Measurements from ENCODE around the gene RP9. TPM values are rescaled to one million over a fixed set of nuclear protein-coding genes. Genes with fewer than 3 reads are reported as not detected.

Gene RP9
- total RNA-seq, 2 donors from 2014 or later: 15.0 to 18.0 TPM

- Histone ChIP-seq H3K9ac (ENCODE audit: extremely low read depth, low read length, poor library complexity, severe bottlenecking) (no peak overlapping the region), H3K4me3 (ENCODE audit: low read length) (no peak overlapping the region), H3K27ac (ENCODE audit: low read depth, low read length) (no peak overlapping the region), H3K36me3 (ENCODE audit: control insufficient read depth, insufficient read depth, low read length) (no peaks in the 10 kb centered on the region), H3K4me1 (ENCODE audit: control insufficient read depth, insufficient read depth, low read length) (peaks cover 6% of the 10 kb centered on the region), H3K27me3 (ENCODE audit: control insufficient read depth, insufficient read depth, low read length, poor library complexity, severe bottlenecking) (no peaks in the 10 kb centered on the region), H3K9me3 (ENCODE audit: control insufficient read depth, low read length) (no peaks in the 10 kb centered on the region)
- Mint-ChIP-seq H3K4me3 (no peak overlapping the region), H3K9me3 (no peaks in the 10 kb centered on the region), H3K27ac (no peak overlapping the region), H3K4me1 (peaks cover 19% of the 10 kb centered on the region), H3K36me3 (ENCODE audit: low read depth) (no peaks in the 10 kb centered on the region), H3K27me3 (ENCODE audit: insufficient read depth) (peaks cover 3% of the 10 kb centered on the region)
- WGBS, 2 experiments (ENCODE audit: insufficient coverage in 1 of 2, insufficient read length in 1 of 2): 87 to 89% methylated on average over 5 to 9 of the region's 9 CpGs
- no peak for TF ChIP-seq CTCF (conservative IDR thresholded peaks at IDR 0.05)
- DNase-seq: no peak
Measured at GRCh38 chr7:33079763-33080690, 29.2 kb downstream of the RP9 start.

GRCh38 chr7:33079096-33079495, 30.1 kb downstream of the RP9 start:
- no peak for TF ChIP-seq CTCF (conservative IDR thresholded peaks at IDR 0.05)
- no peaks in the 10 kb centered on the region for H3K36me3 Mint-ChIP-seq (ENCODE audit: low read depth)
- Histone ChIP-seq H3K4me3 (ENCODE audit: low read length) (no peak overlapping the region), H3K36me3 (ENCODE audit: control insufficient read depth, insufficient read depth, low read length) (no peaks in the 10 kb centered on the region), H3K4me1 (ENCODE audit: control insufficient read depth, insufficient read depth, low read length) (peaks cover 6% of the 10 kb centered on the region), H3K27me3 (ENCODE audit: control insufficient read depth, insufficient read depth, low read length, poor library complexity, severe bottlenecking) (no peaks in the 10 kb centered on the region), H3K27ac (ENCODE audit: low read depth, low read length) (no peak overlapping the region), H3K9ac (ENCODE audit: extremely low read depth, low read length, poor library complexity, severe bottlenecking) (no peak overlapping the region), H3K9me3 (ENCODE audit: control insufficient read depth, low read length) (no peaks in the 10 kb centered on the region)
- H3K4me3 Mint-ChIP-seq: no peak overlapping the region
- H3K27me3 Mint-ChIP-seq (ENCODE audit: insufficient read depth): peaks cover 3% of the 10 kb centered on the region
- WGBS, 2 experiments (ENCODE audit: insufficient coverage in 1 of 2, insufficient read length in 1 of 2): 98 to 100% methylated on average over 2 of the region's 2 CpGs
- no peak for DNase-seq
- no peaks in the 10 kb centered on the region for H3K9me3 Mint-ChIP-seq
- peaks cover 19% of the 10 kb centered on the region for H3K4me1 Mint-ChIP-seq
- H3K27ac Mint-ChIP-seq: no peak overlapping the region

GRCh38 chr7:33076737-33077136, 32.5 kb downstream of the RP9 start:
- 80 to 89% methylated on average over 1 to 3 of the region's 3 CpGs for WGBS, 2 experiments (ENCODE audit: insufficient coverage in 1 of 2, insufficient read length in 1 of 2)
- H3K9me3 ChIP-seq (ENCODE audit: control insufficient read depth, low read length): peaks cover 5% of the 10 kb centered on the region
- peaks cover 19% of the 10 kb centered on the region for H3K4me1 Mint-ChIP-seq
- TF ChIP-seq CTCF (conservative IDR thresholded peaks at IDR 0.05): no peak
- H3K9me3 Mint-ChIP-seq: peaks cover 6% of the 10 kb centered on the region
- no peak for DNase-seq
- H3K27ac ChIP-seq (ENCODE audit: low read depth, low read length): no peak overlapping the region
- H3K27ac Mint-ChIP-seq: no peak overlapping the region
- no peak overlapping the region for H3K9ac ChIP-seq (ENCODE audit: extremely low read depth, low read length, poor library complexity, severe bottlenecking)
- no peaks in the 10 kb centered on the region for H3K27me3 ChIP-seq (ENCODE audit: control insufficient read depth, insufficient read depth, low read length, poor library complexity, severe bottlenecking)
- no peak overlapping the region for H3K4me3 ChIP-seq (ENCODE audit: low read length)
- H3K36me3 ChIP-seq (ENCODE audit: control insufficient read depth, insufficient read depth, low read length): no peaks in the 10 kb centered on the region
- H3K27me3 Mint-ChIP-seq (ENCODE audit: insufficient read depth): peaks cover 3% of the 10 kb centered on the region
- no peaks in the 10 kb centered on the region for H3K36me3 Mint-ChIP-seq (ENCODE audit: low read depth)
- peaks cover 6% of the 10 kb centered on the region for H3K4me1 ChIP-seq (ENCODE audit: control insufficient read depth, insufficient read depth, low read length)
- H3K4me3 Mint-ChIP-seq: no peak overlapping the region

Measured in endodermal cell (in vitro differentiated cells).